DOHH2 (cell line): ENCODE measurements around the gene TNXB.

Experiments
- H3F3A ChIP-seq: fragments of 200-600 bp; sonication (generic), shearing (Covaris generic); 2 replicates; pipeline ENCODE4 v1.6.0; 2016; ENCODE audit warnings: antibody characterized with exemption, mild to moderate bottlenecking; ENCODE audit not compliant: control insufficient read depth, insufficient read depth
- H3K27ac ChIP-seq: fragments of 200-600 bp; sonication (generic); 2 replicates; pipeline ENCODE4 v1.5.1; 2014; ENCODE audit warnings: low read depth, mild to moderate bottlenecking, low read length, moderate library complexity
- H3K27me3 ChIP-seq: fragments of 200-600 bp; sonication (generic); 2 replicates; pipeline ENCODE4 v1.6.1; 2014; ENCODE audit warnings: mild to moderate bottlenecking, low read length, mixed read lengths; ENCODE audit not compliant: control insufficient read depth
- H3K36me3 ChIP-seq: fragments of 200-600 bp; sonication (generic); 2 replicates; pipeline ENCODE4 v1.6.1; 2014; ENCODE audit warnings: mild to moderate bottlenecking, low read length, moderate library complexity, mixed read lengths; ENCODE audit not compliant: control insufficient read depth
- H3K4me1 ChIP-seq: fragments of 200-600 bp; sonication (generic); 2 replicates; pipeline ENCODE4 v1.6.1; 2014; ENCODE audit warnings: mild to moderate bottlenecking, low read length, mixed read lengths; ENCODE audit not compliant: control insufficient read depth
- H3K4me2 ChIP-seq: fragments of 200-600 bp; sonication (generic); 2 replicates; pipeline ENCODE4 v1.6.0; 2014; ENCODE audit warnings: mild to moderate bottlenecking, low read length, moderate library complexity
- H3K4me3 ChIP-seq: fragments of 200-600 bp; sonication (generic); 2 replicates; pipeline ENCODE4 v1.5.1; 2014; ENCODE audit warnings: mild to moderate bottlenecking, low read length, mixed read lengths
- H3K79me2 ChIP-seq: fragments of 200-600 bp; sonication (generic); 2 replicates; pipeline ENCODE4 v1.6.1; 2014; ENCODE audit warnings: mild to moderate bottlenecking, low read length, mixed read lengths; ENCODE audit not compliant: control insufficient read depth
- H3K9me2 ChIP-seq: fragments of 200-600 bp; sonication (generic); replicated peaks from 2 replicates; pipeline ENCODE4 v1.6.1; 2014; ENCODE audit warnings: mild to moderate bottlenecking, low read length, mixed read lengths; ENCODE audit not compliant: control insufficient read depth
- H3K9me3 ChIP-seq: fragments of 200-600 bp; sonication (generic); 2 replicates; pipeline ENCODE4 v1.6.1; 2014; ENCODE audit warnings: antibody characterized with exemption, low read length, mixed read lengths; ENCODE audit not compliant: control insufficient read depth, insufficient read depth
- H4K20me1 ChIP-seq: fragments of 200-600 bp; sonication (generic); 2 replicates; pipeline ENCODE4 v1.6.0; 2014; ENCODE audit warnings: low read depth, mild to moderate bottlenecking, antibody characterized with exemption, low read length, moderate library complexity; ENCODE audit not compliant: control insufficient read depth, insufficient read depth
- CTCF ChIP-seq: fragments of 200-600 bp; sonication (generic); IDR thresholded peaks from one replicate; pipeline ENCODE4 v1.5.1; 2014; ENCODE audit warnings: antibody characterized with exemption, mild to moderate bottlenecking, low read depth, low read length; ENCODE audit not compliant: poor library complexity, severe bottlenecking
- EZH2phosphoT487 ChIP-seq: fragments of 200-600 bp; sonication (generic); IDR thresholded peaks from 2 replicates; pipeline ENCODE4 v1.6.1; 2017; ENCODE audit warnings: borderline replicate concordance, mild to moderate bottlenecking, antibody characterized with exemption, low read length, moderate library complexity, mixed read lengths

The TNXB gene

DNA sequence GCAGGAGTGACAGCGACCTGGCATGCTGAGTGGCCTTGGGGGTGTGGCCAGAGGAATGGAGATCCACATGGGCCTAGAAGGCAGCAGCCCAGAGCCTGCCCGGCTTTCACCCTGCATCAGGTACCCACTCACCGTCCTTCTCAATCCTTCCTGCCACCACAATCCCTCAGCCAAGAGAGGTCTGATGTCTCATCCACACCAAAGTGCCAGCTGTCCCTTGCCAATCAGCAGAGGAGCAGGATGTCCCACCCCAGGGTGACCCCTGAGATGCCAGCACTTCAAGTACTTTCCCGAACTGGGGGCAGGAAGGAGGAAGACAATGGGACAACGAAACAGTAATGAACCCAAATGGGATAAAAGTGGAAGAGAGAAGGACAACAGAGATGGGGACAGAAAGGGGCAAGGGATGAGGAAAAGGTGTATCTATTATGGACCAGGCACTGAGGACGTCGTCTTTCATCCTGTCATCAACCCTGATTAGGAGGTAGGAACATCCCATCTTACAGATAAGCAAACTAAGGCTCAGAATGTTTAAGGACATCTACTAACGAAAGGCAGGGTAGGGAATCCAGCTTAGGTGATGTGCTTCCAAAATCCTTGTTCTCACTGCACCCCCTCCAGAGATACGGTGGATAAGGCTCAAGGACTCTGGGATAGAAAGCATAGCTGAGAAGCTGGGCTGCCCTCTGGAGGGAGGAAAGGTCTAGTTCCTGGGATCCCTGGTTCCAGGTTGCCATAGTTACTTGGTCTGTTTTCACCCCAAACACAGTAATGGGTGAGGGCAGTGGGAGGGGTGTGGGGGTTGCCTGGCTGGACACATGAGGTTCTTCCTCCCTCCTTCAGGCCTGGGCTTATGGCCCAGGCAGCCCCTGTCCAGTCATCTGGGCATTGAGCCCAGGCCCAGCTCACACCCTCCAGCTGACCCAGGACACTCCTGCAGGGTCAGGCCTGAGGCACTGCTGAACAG, 4.5 kb upstream of the TNXB start:
- peaks cover 11% of the 10 kb centered on the region for H3K27me3 ChIP-seq
- no peaks in the 10 kb centered on the region for H3K9me2 ChIP-seq
- H3F3A ChIP-seq = no peaks in the 10 kb centered on the region
- peaks cover 33% of the 10 kb centered on the region for H3K36me3 ChIP-seq
- H3K4me3 ChIP-seq = no peak overlapping the region
- H3K4me2 ChIP-seq = no peak overlapping the region
- no peak overlapping the region for H3K27ac ChIP-seq
- no peaks in the 10 kb centered on the region for H4K20me1 ChIP-seq
- no peaks in the 10 kb centered on the region for H3K9me3 ChIP-seq
- no peaks in the 10 kb centered on the region for H3K79me2 ChIP-seq
- H3K4me1 ChIP-seq = no peaks in the 10 kb centered on the region
- TF ChIP-seq CTCF (no peak), EZH2phosphoT487 (no peak)

- Histone ChIP-seq H3K36me3 (peaks cover 21% of the 10 kb centered on the region), H3K27ac (no peak overlapping the region)
Observed at GRCh38 chr6:32112431-32112980, 3.4 kb upstream of the TNXB start.

GRCh38 chr6:32111424-32112066, 2.4 kb upstream of the TNXB start:
- Histone ChIP-seq H3K27me3 (peaks cover 29% of the 10 kb centered on the region), H3K79me2 (no peaks in the 10 kb centered on the region), H3F3A (no peaks in the 10 kb centered on the region), H3K4me2 (no peak overlapping the region), H3K9me2 (no peaks in the 10 kb centered on the region), H3K4me3 (no peak overlapping the region), H3K36me3 (peaks cover 11% of the 10 kb centered on the region), H3K4me1 (no peaks in the 10 kb centered on the region), H3K27ac (no peak overlapping the region), H3K9me3 (no peaks in the 10 kb centered on the region), H4K20me1 (no peaks in the 10 kb centered on the region)
- TF ChIP-seq EZH2phosphoT487 (no peak), CTCF (no peak)

More at GRCh38 chr6:32112431-32112980, 3.4 kb upstream of the TNXB start:
- TF ChIP-seq EZH2phosphoT487 = no peak
- no peak for TF ChIP-seq CTCF
- Histone ChIP-seq H3K9me2 (no peaks in the 10 kb centered on the region), H4K20me1 (no peaks in the 10 kb centered on the region), H3K4me1 (no peaks in the 10 kb centered on the region), H3K4me3 (no peak overlapping the region), H3F3A (no peaks in the 10 kb centered on the region), H3K27me3 (peaks cover 20% of the 10 kb centered on the region), H3K79me2 (no peaks in the 10 kb centered on the region), H3K9me3 (no peaks in the 10 kb centered on the region), H3K4me2 (no peak overlapping the region)
